ENCODE measurements around the gene LRP1B. TPM values are rescaled to one million over a fixed set of nuclear protein-coding genes. Genes with fewer than 3 reads are reported as not detected.

The LRP1B gene
- total and polyA plus RNA-seq, 4 donors: 0.01 to 0.84 (median 0.17) TPM

- no peak overlapping the region for H3K9ac ChIP-seq (ENCODE audit: low read depth in 1 of 2, low read length in 2 of 2)
- 71% methylated on average over 1 of the region's 1 CpG for WGBS
These were observed 519.6 kb downstream of the LRP1B start for GRCh38 chr2:141611176-141611571.

GRCh38 chr2:141610564-141611175, 520.1 kb downstream of the LRP1B start:
- 73% methylated on average over 6 of the region's 6 CpGs for WGBS
- Histone ChIP-seq H3K4me1 (ENCODE audit: control insufficient read depth in 4 of 4, insufficient read depth in 4 of 4, low read length in 3 of 4) (no peaks in the 10 kb centered on the region), H3K27me3 (ENCODE audit: control insufficient read depth in 4 of 4, insufficient read depth in 4 of 4, low read length in 3 of 4) (no peaks in the 10 kb centered on the region), H3K9me3 (ENCODE audit: control insufficient read depth in 4 of 4, low read length in 3 of 4) (no peaks in the 10 kb centered on the region), H3K36me3 (ENCODE audit: control insufficient read depth in 4 of 4, insufficient read depth in 3 of 4, low read depth in 1 of 4, low read length in 3 of 4) (no peaks in the 10 kb centered on the region), H3K9ac (ENCODE audit: low read depth in 1 of 2, low read length in 2 of 2) (no peak overlapping the region), H3K27ac (ENCODE audit: low read depth in 1 of 2, low read length in 2 of 2) (no peak overlapping the region), H3K4me3 (ENCODE audit: low read depth in 1 of 3, low read length in 3 of 3) (no peak overlapping the region)
- no peak for TF ChIP-seq RXRA (IDR thresholded peaks at IDR 0.05)
- no peak for TF ChIP-seq TAF1 (conservative IDR thresholded peaks at IDR 0.05)
- TF ChIP-seq ATF3 (IDR thresholded peaks at IDR 0.05): no peak
- TF ChIP-seq FOXA2 (IDR thresholded peaks at IDR 0.05): no peak
- no peak for TF ChIP-seq RAD21 (IDR thresholded peaks at IDR 0.05)
- no peak for TF ChIP-seq NR2F2 (IDR thresholded peaks at IDR 0.05)
- no peak for TF ChIP-seq GABPA (IDR thresholded peaks at IDR 0.05 in 1 of 2, conservative IDR thresholded peaks at IDR 0.05 in 1 of 2)
- no peak for TF ChIP-seq EGR1 (IDR thresholded peaks at IDR 0.05; ENCODE audit: low read depth in 2 of 2)
- no peak for DNase-seq (ENCODE audit: low spot score)

More at GRCh38 chr2:141611176-141611571, 519.6 kb downstream of the LRP1B start:
- no peaks in the 10 kb centered on the region for H3K36me3 ChIP-seq (ENCODE audit: control insufficient read depth in 4 of 4, insufficient read depth in 3 of 4, low read depth in 1 of 4, low read length in 3 of 4)
- no peaks in the 10 kb centered on the region for H3K9me3 ChIP-seq (ENCODE audit: control insufficient read depth in 4 of 4, low read length in 3 of 4)
- H3K27me3 ChIP-seq (ENCODE audit: control insufficient read depth in 4 of 4, insufficient read depth in 4 of 4, low read length in 3 of 4): no peaks in the 10 kb centered on the region
- TF ChIP-seq YY1 (IDR thresholded peaks at IDR 0.05) (no peak), FOXA1 (IDR thresholded peaks at IDR 0.05) (no peak), EGR1 (IDR thresholded peaks at IDR 0.05; ENCODE audit: low read depth in 2 of 2) (no peak), ZBTB33 (IDR thresholded peaks at IDR 0.05) (no peak), HNF4G (IDR thresholded peaks at IDR 0.05) (no peak), MAX (IDR thresholded peaks at IDR 0.05) (no peak), NR2F2 (IDR thresholded peaks at IDR 0.05) (no peak)
- H3K4me3 ChIP-seq (ENCODE audit: low read depth in 1 of 3, low read length in 3 of 3): no peak overlapping the region
- no peak overlapping the region for H3K27ac ChIP-seq (ENCODE audit: low read depth in 1 of 2, low read length in 2 of 2)
- DNase-seq (ENCODE audit: low spot score): no peak
- H3K4me1 ChIP-seq (ENCODE audit: control insufficient read depth in 4 of 4, insufficient read depth in 4 of 4, low read length in 3 of 4): no peaks in the 10 kb centered on the region

- no peaks in the 10 kb centered on the region for H3K9me3 ChIP-seq (ENCODE audit: control insufficient read depth in 4 of 4, low read length in 3 of 4)
- no peak for DNase-seq (ENCODE audit: low spot score)
- TF ChIP-seq HNF4A (conservative IDR thresholded peaks at IDR 0.05) (no peak), MAX (IDR thresholded peaks at IDR 0.05) (no peak), EGR1 (IDR thresholded peaks at IDR 0.05; ENCODE audit: low read depth in 2 of 2) (no peak), RAD21 (IDR thresholded peaks at IDR 0.05) (no peak), ZBTB33 (IDR thresholded peaks at IDR 0.05) (no peak), YY1 (IDR thresholded peaks at IDR 0.05) (no peak), CTCF (IDR thresholded peaks at IDR 0.05; ENCODE audit: low read depth, low read length, missing input control) (no peak), RXRA (IDR thresholded peaks at IDR 0.05) (no peak), NR2F2 (IDR thresholded peaks at IDR 0.05) (no peak), REST (IDR thresholded peaks at IDR 0.05) (no peak), HNF4G (IDR thresholded peaks at IDR 0.05) (no peak), TAF1 (conservative IDR thresholded peaks at IDR 0.05) (no peak), FOXA1 (IDR thresholded peaks at IDR 0.05) (no peak)
- H3K36me3 ChIP-seq (ENCODE audit: control insufficient read depth in 4 of 4, insufficient read depth in 3 of 4, low read depth in 1 of 4, low read length in 3 of 4): no peaks in the 10 kb centered on the region
- H3K27me3 ChIP-seq (ENCODE audit: control insufficient read depth in 4 of 4, insufficient read depth in 4 of 4, low read length in 3 of 4): no peaks in the 10 kb centered on the region
- H3K4me1 ChIP-seq (ENCODE audit: control insufficient read depth in 4 of 4, insufficient read depth in 4 of 4, low read length in 3 of 4): no peaks in the 10 kb centered on the region
- H3K4me3 ChIP-seq (ENCODE audit: low read depth in 1 of 3, low read length in 3 of 3): no peak overlapping the region
- no peak overlapping the region for H3K27ac ChIP-seq (ENCODE audit: low read depth in 1 of 2, low read length in 2 of 2)
- H3K9ac ChIP-seq (ENCODE audit: low read depth in 1 of 2, low read length in 2 of 2): no peak overlapping the region
These were observed 525.7 kb downstream of the LRP1B start for GRCh38 chr2:141605163-141605562.
